ENCODE data around the gene GABARAPL1. TPM values are rescaled to one million over a fixed set of nuclear protein-coding genes. Genes with fewer than 3 reads are reported as not detected.
"Not testable (repeated sequence)": the region's sequence is repeated elsewhere in the genome, so short reads cannot be mapped to it uniquely, and the experiment has no call there.

The GABARAPL1 gene
- total RNA-seq, 4 donors from 2014 or later = 122 to 269 (median 193) TPM

DNA sequence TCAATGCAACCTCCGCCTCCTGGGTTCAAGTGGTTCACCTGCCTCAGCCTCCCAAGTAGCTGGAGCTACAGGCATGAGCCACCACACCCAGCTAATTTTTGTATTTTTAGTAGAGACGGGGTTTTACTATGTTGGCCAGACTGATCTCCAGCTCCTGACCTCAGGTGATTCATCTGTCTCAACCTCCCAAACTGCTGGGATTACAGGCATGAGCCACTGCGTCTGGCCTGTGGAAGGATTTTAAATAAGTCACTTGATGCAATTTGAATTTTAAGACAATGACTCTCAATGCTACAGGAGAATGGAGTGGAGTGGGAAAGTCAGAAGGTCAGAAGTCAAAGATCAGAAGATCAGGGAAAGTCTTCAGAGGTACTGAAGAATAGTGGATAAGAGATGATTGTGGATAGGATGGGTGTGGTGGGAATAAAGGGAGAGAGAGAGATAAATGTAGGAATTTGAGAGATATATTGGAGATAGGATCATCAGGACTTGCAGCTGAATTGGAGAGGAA, 18.5 kb upstream of the GABARAPL1 start:
- no peak for TF ChIP-seq EP300 (IDR thresholded peaks at IDR 0.05)
- TF ChIP-seq POLR2AphosphoS5 (IDR thresholded peaks at IDR 0.05) = no peak
- no peak for TF ChIP-seq POLR2A (IDR thresholded peaks at IDR 0.05)
- TF ChIP-seq, protein P1, sequence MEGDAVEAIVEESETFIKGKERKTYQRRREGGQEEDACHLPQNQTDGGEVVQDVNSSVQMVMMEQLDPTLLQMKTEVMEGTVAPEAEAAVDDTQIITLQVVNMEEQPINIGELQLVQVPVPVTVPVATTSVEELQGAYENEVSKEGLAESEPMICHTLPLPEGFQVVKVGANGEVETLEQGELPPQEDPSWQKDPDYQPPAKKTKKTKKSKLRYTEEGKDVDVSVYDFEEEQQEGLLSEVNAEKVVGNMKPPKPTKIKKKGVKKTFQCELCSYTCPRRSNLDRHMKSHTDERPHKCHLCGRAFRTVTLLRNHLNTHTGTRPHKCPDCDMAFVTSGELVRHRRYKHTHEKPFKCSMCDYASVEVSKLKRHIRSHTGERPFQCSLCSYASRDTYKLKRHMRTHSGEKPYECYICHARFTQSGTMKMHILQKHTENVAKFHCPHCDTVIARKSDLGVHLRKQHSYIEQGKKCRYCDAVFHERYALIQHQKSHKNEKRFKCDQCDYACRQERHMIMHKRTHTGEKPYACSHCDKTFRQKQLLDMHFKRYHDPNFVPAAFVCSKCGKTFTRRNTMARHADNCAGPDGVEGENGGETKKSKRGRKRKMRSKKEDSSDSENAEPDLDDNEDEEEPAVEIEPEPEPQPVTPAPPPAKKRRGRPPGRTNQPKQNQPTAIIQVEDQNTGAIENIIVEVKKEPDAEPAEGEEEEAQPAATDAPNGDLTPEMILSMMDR (IDR thresholded peaks at IDR 0.05) = no peak
- H3K4me3 ChIP-seq = no peak overlapping the region
- peaks cover 0 to 28% (median 15%) of the 10 kb centered on the region in 3 donors for H3K4me1 ChIP-seq
- no peak for ATAC-seq
- H3K27ac ChIP-seq = no peak overlapping the region
- H3K36me3 ChIP-seq = no peaks in the 10 kb centered on the region
- WGBS, 2 donors (ENCODE audit: low coverage in 1 of 2) = 55 to 100% methylated on average over 1 to 3 of the region's 3 CpGs
- H3K27me3 ChIP-seq = no peaks in the 10 kb centered on the region
- H3K9me3 ChIP-seq = no peaks in the 10 kb centered on the region

DNA sequence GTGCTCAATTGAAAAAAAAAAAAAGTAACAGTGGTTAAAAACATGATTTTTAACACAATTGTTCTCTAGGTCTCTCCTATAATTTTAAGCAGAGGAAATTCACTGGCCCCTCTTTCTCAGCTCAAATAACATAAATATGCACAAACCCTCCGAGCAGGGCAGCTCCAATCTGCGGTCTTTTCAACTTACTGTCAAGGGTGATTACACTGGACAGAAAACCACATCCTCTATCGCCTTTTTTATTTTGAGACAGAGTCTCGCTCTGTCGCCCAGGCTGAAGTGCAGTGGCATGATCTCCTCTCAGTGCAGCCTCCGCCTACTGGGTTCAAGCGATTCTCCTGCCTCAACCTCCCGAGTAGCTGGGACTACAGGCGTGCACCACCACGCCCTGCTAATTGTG, 16.5 kb upstream of the GABARAPL1 start:
- no peak overlapping the region for H3K27ac ChIP-seq
- WGBS, 2 donors (ENCODE audit: low coverage in 1 of 2) = 80% methylated on average over 7 to 10 of the region's 10 CpGs
- no peaks in the 10 kb centered on the region for H3K36me3 ChIP-seq
- H3K9me3 ChIP-seq = no peaks in the 10 kb centered on the region
- ATAC-seq = no peak
- TF ChIP-seq POLR2AphosphoS5 (IDR thresholded peaks at IDR 0.05) (no peak), EP300 (IDR thresholded peaks at IDR 0.05) (no peak), POLR2A (IDR thresholded peaks at IDR 0.05) (no peak)
- TF ChIP-seq, protein P1 (IDR thresholded peaks at IDR 0.05) = no peak
- H3K27me3 ChIP-seq = no peaks in the 10 kb centered on the region
- peaks cover 0 to 10% (median 2%) of the 10 kb centered on the region in 3 donors for H3K4me1 ChIP-seq
- H3K4me3 ChIP-seq = no peak overlapping the region

DNA sequence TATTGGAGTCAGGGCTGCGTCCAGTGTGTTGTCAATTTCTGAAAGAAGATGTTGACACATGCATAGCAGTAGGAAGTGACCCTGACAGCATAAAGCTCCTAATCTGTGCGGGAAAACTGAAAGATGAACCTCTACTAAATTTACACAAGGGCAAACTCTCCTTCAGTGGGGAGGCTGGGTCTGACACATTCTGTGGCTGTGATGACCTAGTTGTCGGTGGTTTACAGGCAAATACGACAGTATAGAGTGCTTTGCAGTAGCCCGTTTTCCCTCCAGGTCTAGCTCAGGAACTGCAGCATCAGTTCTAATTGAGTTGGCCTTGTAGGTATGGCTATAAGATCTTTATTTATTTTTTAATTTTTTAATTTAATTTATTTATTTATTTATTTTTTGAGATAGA, 14.8 kb upstream of the GABARAPL1 start:
- ATAC-seq = no peak
- no peaks in the 10 kb centered on the region for H3K4me1 ChIP-seq
- TF ChIP-seq POLR2AphosphoS5 (IDR thresholded peaks at IDR 0.05) (no peak), EP300 (IDR thresholded peaks at IDR 0.05) (no peak), POLR2A (IDR thresholded peaks at IDR 0.05) (no peak)
- TF ChIP-seq, protein P1 (IDR thresholded peaks at IDR 0.05) = no peak
- WGBS, 2 donors (ENCODE audit: low coverage in 1 of 2) = 81 to 91% methylated on average over 4 to 5 of the region's 5 CpGs
- no peaks in the 10 kb centered on the region for H3K9me3 ChIP-seq
- H3K36me3 ChIP-seq = no peaks in the 10 kb centered on the region
- no peak overlapping the region for H3K4me3 ChIP-seq
- no peaks in the 10 kb centered on the region for H3K27me3 ChIP-seq
- H3K27ac ChIP-seq = no peak overlapping the region

DNA sequence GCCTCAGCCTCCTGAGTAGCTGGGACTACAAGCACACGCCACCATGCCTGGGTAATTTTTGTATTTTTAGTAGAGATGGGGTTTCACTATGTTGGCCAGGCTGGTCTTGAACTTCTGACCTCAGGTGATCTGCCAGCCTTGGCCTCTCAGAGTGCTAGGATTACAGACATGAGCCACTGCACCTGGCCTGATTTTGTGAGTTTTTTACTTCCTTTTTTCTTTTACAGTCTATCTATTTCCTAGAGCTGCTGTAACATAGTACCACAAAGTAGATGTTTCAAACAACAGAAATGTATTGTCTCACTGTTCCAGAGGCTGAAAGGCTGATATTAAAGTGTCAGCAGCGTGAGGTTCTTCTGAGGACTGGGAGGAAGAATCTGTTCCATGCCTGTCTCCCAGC, 8.2 kb upstream of the GABARAPL1 start:
- not testable (repeated sequence) for H3K4me3 ChIP-seq, H3K27ac ChIP-seq, H3K36me3 ChIP-seq, H3K9me3 ChIP-seq, ATAC-seq, H3K4me1 ChIP-seq, H3K27me3 ChIP-seq
- WGBS, 2 donors (ENCODE audit: low coverage in 1 of 2) = 92 to 100% methylated on average over 1 of the region's 2 CpGs

DNA sequence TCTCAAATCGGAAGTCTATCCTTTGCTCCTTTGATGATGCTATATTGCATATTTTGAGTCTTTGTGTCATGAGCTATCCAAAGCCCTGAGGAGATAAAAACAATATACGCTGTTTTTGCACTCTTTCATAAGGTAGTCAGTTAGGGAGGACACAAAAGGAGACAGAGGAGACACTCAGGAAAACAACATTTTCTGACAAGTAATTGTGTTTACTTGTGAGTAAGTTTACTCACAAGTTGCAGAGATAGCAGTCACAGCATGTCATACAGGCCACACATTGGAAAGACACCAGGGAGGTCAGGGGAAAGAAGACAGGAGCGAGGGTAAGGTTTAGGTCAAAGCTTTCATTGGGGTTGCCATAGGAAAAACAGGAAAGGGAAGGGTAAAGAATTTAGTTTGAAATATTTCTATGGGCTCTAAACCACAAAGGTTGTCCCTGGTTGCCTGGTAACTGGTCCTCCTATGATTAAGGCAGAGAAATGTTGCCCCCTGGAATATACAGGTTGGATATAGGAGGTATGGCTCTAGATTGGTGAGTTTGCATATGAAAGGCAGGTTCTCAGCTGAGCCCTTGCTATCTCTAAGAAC, 7.4 kb upstream of the GABARAPL1 start:
- TF ChIP-seq POLR2A (IDR thresholded peaks at IDR 0.05) (no peak), EP300 (IDR thresholded peaks at IDR 0.05) (no peak), POLR2AphosphoS5 (IDR thresholded peaks at IDR 0.05) (no peak)
- TF ChIP-seq, protein P1 (IDR thresholded peaks at IDR 0.05) = no peak
- Histone ChIP-seq H3K27me3 (no peaks in the 10 kb centered on the region), H3K4me1 (no peaks in the 10 kb centered on the region), H3K4me3 (no peak overlapping the region), H3K27ac (no peak overlapping the region), H3K9me3 (no peaks in the 10 kb centered on the region), H3K36me3 (no peaks in the 10 kb centered on the region)
- no peak for ATAC-seq
- WGBS, 2 donors (ENCODE audit: low coverage in 1 of 2) = 83 to 97% methylated on average over 2 to 3 of the region's 3 CpGs
